Activated CD4-positive, alpha-beta T cell treated with anti-CD3 and anti-CD28 coated beads, Interleukin-2, Interleukin-6, amounts not matched to agents 100 ng/mL and 50 ng/mL, durations not matched to agents 16 hours and 8 hours (primary cell): ENCODE measurements around the gene FYB2.

ENCODE experiments used
- DNase-seq: peaks from one replicate; pipeline ENCODE4 v3.0.0-alpha.2; 2020

FYB2 gene

GRCh38 chr1:56831871-56832693 is 12.9 kb upstream of the FYB2 start:
- DNase-seq = peak; percentile 72

- DNase-seq = no peak
Observed at GRCh38 chr1:56830052-56830451, 10.8 kb upstream of the FYB2 start.

GRCh38 chr1:56827711-56828110 is 8.5 kb upstream of the FYB2 start:
- DNase-seq = no peak

- no peak for DNase-seq
Observed at GRCh38 chr1:56825436-56825835, 6.2 kb upstream of the FYB2 start.

GRCh38 chr1:56824938-56825337 is 5.7 kb upstream of the FYB2 start:
- DNase-seq = no peak

GRCh38 chr1:56824271-56824670 is 5.1 kb upstream of the FYB2 start:
- no peak for DNase-seq

- DNase-seq = no peak
Observed at GRCh38 chr1:56821462-56821797, 2.2 kb upstream of the FYB2 start.

- peak; percentile 85 for DNase-seq
Observed at GRCh38 chr1:56820755-56821461, 1.7 kb upstream of the FYB2 start.

- no peak for DNase-seq
Observed at GRCh38 chr1:56817716-56818463, 1.3 kb downstream of the FYB2 start.

- no peak for DNase-seq
Observed at GRCh38 chr1:56816909-56817308, 2.3 kb downstream of the FYB2 start.

- no peak for DNase-seq
Observed at GRCh38 chr1:56816264-56816663, 2.9 kb downstream of the FYB2 start.

GRCh38 chr1:56814205-56814604 is 5.0 kb downstream of the FYB2 start:
- DNase-seq = no peak

GRCh38 chr1:56811331-56811730 is 7.9 kb downstream of the FYB2 start:
- DNase-seq = no peak

GRCh38 chr1:56808410-56808809 is 10.8 kb downstream of the FYB2 start:
- no peak for DNase-seq

GRCh38 chr1:56806804-56807203 is 12.4 kb downstream of the FYB2 start:
- DNase-seq = no peak

GRCh38 chr1:56803561-56804156 is 15.5 kb downstream of the FYB2 start:
- DNase-seq = peak; percentile 16

GRCh38 chr1:56799605-56800400 is 19.4 kb downstream of the FYB2 start:
- DNase-seq = no peak

- DNase-seq = no peak
Observed at GRCh38 chr1:56798053-56798471, 21.1 kb downstream of the FYB2 start.

- DNase-seq = no peak
Observed at GRCh38 chr1:56797065-56797685, 22.0 kb downstream of the FYB2 start.

GRCh38 chr1:56795870-56796269 is 23.3 kb downstream of the FYB2 start:
- DNase-seq = no peak

GRCh38 chr1:56790036-56790435 is 29.2 kb downstream of the FYB2 start:
- no peak for DNase-seq

- DNase-seq = no peak
Observed at GRCh38 chr1:56788588-56788987, 30.6 kb downstream of the FYB2 start.
